Brain microvascular endothelial cell (primary cell): Measurements from ENCODE around the gene IER3.
"Not testable (repeated sequence)": the region's sequence is repeated elsewhere in the genome, so short reads cannot be mapped to it uniquely, and the experiment has no call there.

Source experiments
- DNase-seq: peaks from one replicate; pipeline ENCODE4 v3.0.0-alpha.2; 2020
- H3K27ac ChIP-seq: fragments of 250-450 bp; sonication (Bioruptor Pico); 2 replicates; pipeline ENCODE4 v1.5.1; 2020; ENCODE audit warnings: mild to moderate bottlenecking, moderate library complexity
- H3K27me3 ChIP-seq: fragments of 250-450 bp; sonication (Bioruptor Pico); replicated peaks from 2 replicates; pipeline ENCODE4 v1.5.1; 2020; ENCODE audit warnings: mild to moderate bottlenecking
- H3K36me3 ChIP-seq: fragments of 250-450 bp; sonication (Bioruptor Pico); replicated peaks from 2 replicates; pipeline ENCODE4 v1.5.1; 2020; ENCODE audit warnings: mild to moderate bottlenecking
- H3K4me3 ChIP-seq: 2 replicates; pipeline ENCODE4 v1.5.1; 2011; ENCODE audit warnings: low read depth, mild to moderate bottlenecking, control low read depth, low read length, moderate library complexity
- CTCF ChIP-seq: IDR thresholded peaks from 2 replicates; pipeline ENCODE4 v1.5.1; 2011; ENCODE audit warnings: low read depth, mild to moderate bottlenecking, moderate library complexity, low read length, control low read depth, inconsistent platforms; ENCODE audit errors: missing control alignments
- in situ Hi-C: cut with HindIII; loops from 2 replicates; pipeline ENCODE4 v1.10.0; 2017; ENCODE audit warnings: low sequenced_read_pairs, low pct_ligation_motif_present

Gene IER3

DNA sequence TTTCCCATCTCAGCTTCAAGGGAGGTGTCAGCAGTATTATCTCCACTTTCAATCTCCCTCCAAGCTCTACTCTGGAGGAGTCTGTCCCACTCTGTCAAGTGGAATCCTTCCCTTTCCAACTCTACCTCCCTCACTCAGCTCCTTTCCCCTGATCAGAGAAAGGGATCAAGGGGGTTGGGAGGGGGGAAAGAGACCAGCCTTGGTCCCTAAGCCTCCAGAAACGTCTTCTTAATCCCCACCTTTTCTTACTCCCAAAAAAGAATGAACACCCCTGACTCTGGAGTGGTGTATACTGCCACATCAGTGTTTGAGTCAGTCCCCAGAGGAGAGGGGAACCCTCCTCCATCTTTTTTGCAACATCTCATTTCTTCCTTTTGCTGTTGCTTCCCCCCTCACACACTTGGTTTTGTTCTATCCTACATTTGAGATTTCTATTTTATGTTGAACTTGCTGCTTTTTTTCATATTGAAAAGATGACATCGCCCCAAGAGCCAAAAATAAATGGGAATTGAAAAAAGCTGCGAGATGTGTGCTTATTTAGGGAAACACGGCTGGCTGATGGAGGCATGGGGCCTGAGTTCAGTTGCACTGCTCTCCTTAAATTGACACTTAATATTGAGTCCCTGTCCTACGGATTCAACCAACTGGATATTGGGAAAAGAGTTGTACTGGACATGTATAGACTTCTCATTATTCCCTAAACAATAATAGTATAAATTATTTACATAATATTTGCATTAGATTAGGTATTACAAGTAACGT lies 19.3 kb downstream of the IER3 start:
- TF ChIP-seq CTCF, result no peak
- Histone ChIP-seq H3K27me3 (no peaks in the 10 kb centered on the region), H3K4me3 (peak overlapping the region; percentile 10), H3K36me3 (peaks cover 56% of the 10 kb centered on the region), H3K27ac (no peak overlapping the region)
- in situ Hi-C loops, result no loop called here
- DNase-seq, result no peak

DNA sequence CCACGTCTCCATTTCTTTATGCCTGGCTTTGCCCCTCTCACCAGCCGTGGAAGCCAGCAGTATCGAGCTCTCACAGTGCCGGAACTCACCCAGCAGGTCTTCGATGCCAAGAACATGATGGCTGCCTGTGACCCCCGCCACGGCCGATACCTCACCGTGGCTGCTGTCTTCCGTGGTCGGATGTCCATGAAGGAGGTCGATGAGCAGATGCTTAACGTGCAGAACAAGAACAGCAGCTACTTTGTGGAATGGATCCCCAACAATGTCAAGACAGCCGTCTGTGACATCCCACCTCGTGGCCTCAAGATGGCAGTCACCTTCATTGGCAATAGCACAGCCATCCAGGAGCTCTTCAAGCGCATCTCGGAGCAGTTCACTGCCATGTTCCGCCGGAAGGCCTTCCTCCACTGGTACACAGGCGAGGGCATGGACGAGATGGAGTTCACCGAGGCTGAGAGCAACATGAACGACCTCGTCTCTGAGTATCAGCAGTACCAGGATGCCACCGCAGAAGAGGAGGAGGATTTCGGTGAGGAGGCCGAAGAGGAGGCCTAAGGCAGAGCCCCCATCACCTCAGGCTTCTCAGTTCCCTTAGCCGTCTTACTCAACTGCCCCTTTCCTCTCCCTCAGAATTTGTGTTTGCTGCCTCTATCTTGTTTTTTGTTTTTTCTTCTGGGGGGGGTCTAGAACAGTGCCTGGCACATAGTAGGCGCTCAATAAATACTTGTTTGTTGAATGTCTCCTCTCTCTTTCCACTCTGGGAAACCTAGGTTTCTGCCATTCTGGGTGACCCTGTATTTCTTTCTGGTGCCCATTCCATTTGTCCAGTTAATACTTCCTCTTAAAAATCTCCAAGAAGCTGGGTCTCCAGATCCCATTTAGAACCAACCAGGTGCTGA lies 20.3 kb downstream of the IER3 start:
- Histone ChIP-seq H3K36me3 (peaks cover 52% of the 10 kb centered on the region), H3K4me3 (peak overlapping the region; percentile 77)
- H3K27ac ChIP-seq, H3K27me3 ChIP-seq, in situ Hi-C loops, DNase-seq: not testable (repeated sequence)
- peak; percentile 27 for TF ChIP-seq CTCF

DNA sequence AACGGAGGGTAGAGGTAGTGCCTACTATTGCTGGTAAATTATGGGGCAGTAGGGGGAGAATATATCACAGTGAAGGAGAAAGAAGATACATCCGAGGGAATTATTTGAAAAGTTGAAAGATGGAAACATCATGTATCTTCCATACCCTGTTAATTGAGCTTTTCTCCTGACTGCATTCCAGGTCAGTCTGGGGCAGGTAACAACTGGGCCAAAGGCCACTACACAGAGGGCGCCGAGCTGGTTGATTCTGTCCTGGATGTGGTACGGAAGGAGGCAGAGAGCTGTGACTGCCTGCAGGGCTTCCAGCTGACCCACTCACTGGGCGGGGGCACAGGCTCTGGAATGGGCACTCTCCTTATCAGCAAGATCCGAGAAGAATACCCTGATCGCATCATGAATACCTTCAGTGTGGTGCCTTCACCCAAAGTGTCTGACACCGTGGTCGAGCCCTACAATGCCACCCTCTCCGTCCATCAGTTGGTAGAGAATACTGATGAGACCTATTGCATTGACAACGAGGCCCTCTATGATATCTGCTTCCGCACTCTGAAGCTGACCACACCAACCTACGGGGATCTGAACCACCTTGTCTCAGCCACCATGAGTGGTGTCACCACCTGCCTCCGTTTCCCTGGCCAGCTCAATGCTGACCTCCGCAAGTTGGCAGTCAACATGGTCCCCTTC lies 21.0 kb downstream of the IER3 start:
- H3K36me3 ChIP-seq, result peaks cover 52% of the 10 kb centered on the region

GRCh38 chr6:30722280-30723112 lies 21.9 kb downstream of the IER3 start:
- Histone ChIP-seq H3K27me3 (no peaks in the 10 kb centered on the region), H3K4me3 (peak overlapping the region; percentile 77), H3K27ac (peak overlapping the region; percentile 86), H3K36me3 (peaks cover 52% of the 10 kb centered on the region)
- in situ Hi-C loops, result no loop called here
- peak; percentile 94 for TF ChIP-seq CTCF
- peak; percentile 75 for DNase-seq

More for the DNA sequence above, 21.0 kb downstream of the IER3 start:
- Histone ChIP-seq H3K4me3 (peak overlapping the region; percentile 77), H3K27ac (peak overlapping the region; percentile 7)
- in situ Hi-C loops, H3K27me3 ChIP-seq, DNase-seq: not testable (repeated sequence)

DNA sequence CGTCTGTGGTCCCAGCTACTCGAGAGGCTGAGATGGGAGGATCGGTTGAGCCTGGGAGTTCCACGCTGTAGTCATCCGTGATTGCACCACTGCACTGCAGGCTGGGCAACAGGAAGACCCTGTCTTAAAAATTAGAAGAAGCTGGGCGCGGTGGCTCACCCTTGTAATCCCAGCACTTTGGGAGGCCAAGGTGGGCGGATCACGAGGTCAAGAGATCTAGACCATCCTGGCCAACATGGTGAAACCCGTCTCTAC lies 22.4 kb downstream of the IER3 start:
- peak overlapping the region; percentile 77 for H3K4me3 ChIP-seq
- H3K36me3 ChIP-seq, result peaks cover 50% of the 10 kb centered on the region
- H3K27me3 ChIP-seq, in situ Hi-C loops, DNase-seq: not testable (repeated sequence)
- peak overlapping the region; percentile 86 for H3K27ac ChIP-seq

GRCh38 chr6:30721198-30722024 lies 22.9 kb downstream of the IER3 start:
- peak overlapping the region; percentile 77 for H3K4me3 ChIP-seq
- peak; percentile 72 for DNase-seq
- peak overlapping the region; percentile 86 for H3K27ac ChIP-seq
- in situ Hi-C loops, result no loop called here
- peaks cover 50% of the 10 kb centered on the region for H3K36me3 ChIP-seq
- peak; percentile 16 for TF ChIP-seq CTCF
- H3K27me3 ChIP-seq, result no peaks in the 10 kb centered on the region
